Stimulated activated CD8-positive, alpha-beta memory T cell treated with anti-CD3 and anti-CD28 coated beads, Interleukin-4, amount 100 ng/mL, for 4 hours (primary cell): ENCODE results near the gene CDIP1.
"Not testable (repeated sequence)": the region's sequence is repeated elsewhere in the genome, so short reads cannot be mapped to it uniquely, and the experiment has no call there.

Experiments
- DNase-seq, 2 donors: peaks; one replicate each; pipeline ENCODE4 v3.0.0-alpha.2; 2020; ENCODE audit warnings: low read depth in 2 of 2, low spot score in 1 of 2

Gene CDIP1

DNA sequence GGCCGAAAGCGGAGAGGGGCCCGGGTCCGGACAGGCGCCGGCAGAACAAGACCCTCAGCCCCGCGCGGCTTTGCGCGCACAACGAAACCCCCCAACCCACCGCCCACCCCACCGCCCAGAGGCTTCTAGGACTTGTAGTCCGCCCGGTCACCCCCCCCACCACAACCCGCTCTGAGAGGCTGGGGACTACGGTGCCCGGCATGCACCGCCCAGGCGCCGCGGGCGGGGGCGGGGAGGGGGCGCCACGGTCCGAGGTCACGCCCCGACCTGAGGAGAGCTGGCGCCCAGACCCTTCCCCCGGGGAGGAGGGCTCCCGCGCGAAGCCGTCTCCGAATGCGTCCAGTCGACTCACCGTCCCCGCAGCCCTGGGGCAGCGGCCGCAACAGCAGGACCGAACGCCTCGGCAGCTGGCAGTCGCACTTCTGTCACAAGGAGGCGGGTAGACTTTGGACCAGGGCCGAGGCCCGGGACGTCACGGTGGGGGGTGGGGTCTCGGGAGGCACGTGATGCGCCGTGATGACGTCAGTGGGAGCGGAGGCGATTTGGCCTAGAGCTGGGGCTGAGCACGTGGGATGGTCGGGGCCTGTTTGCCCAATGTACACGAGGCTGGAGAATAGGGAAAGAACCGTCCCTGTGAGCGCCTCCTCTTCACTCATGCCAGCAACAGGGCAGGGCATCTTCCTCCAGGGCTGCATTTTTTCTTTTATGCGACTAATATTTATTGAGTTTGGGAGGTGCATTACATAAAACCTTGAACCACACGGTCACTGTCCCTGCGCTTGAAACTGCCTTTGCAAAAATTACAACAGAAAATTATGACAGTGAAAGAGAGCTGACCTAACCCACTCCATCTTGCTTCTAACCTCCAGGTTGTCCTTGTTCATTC, at the start of gene CDIP1:
TSS of gene CDIP1 (minus strand) at position 424 of the 886 bp plus-strand sequence. CDS start 24,643 bp downstream, outside the sequence.
- DNase-seq, result peak; percentile 95

DNA sequence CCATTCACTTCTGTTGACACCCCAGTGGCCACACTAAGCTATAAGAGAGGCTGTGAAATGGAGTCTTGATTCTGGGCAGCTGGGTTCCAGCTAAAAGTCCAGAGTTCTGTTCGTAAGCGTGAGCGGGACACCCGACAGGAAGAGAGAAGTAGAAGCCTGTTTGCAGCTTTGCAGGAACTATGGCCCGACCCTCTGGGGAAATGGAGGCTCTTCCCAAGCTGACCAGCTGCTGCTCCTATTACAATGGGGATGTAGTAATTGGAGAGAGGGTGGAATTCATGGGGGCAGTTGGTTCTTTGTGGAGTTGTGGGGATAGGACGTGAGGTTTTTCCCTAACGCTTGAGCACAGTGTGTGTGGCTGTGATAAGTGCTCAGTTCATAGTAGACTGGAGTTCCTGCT, 47.7 kb upstream of the CDIP1 start:
- no peak for DNase-seq

DNA sequence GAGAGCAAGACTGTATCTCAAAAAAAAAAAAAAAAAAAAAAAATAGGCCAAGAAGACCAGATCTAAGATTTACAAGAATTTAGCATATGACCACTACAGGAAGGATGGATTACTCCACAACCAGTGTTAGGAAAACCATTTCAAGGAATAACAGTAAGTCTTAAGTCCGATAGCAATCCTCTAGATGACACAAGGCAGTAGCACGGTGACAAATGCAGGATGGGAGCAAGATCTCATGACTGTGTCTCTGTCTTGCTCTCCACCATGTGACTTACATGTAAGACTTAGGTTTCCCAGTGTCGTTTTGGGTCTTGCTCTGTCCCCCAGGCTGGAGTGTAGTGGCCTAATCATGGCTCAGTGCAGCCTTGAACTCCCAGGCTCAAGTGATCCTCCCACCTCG, 45.3 kb upstream of the CDIP1 start:
- DNase-seq, result no peak

DNA sequence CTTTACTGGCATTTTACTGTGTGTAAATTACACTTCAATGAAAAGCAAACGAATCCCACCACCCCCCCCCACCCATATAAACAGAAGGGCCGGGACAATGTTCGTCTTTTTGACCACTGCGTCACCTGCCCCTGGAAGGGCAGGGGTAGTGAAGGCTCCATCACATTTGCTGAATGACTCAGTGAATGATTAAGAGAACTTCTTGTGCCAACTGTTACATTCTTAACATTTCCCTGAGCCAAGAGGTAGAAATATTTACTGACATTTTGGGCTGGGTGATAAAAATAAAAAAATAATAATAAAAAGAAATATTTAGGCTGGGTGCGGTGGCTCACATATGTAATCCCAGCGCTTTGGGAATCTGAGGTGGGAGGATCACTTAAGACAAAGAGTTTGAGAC, 41.7 kb upstream of the CDIP1 start:
- no peak for DNase-seq

DNA sequence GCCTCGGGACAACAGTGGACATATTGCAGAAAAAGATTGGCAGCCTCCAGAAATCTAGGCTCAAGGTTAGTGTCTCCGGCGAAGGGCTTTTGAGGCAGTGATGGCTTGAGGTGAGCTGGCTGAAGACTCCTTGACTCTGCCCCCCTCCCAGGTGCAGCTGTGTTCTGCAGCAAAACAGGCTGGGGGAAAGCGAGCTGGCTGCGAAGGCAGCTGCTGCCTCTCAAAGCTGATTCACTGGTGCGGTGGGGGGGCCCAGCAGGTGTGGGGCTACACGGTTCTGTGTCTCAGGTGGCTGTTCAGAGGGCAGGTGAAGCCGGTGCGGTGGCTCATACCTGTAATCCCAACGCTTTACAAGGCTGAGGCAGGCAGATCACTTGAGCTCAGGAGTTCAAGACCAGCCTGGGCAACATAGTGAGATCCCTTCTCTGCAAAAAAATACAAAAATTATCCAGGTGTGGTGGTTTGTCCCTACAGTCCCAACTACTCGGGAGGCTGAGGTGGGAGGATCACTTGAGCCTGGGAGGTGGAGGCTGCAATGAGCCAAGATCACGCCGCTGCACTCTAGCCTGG, 40.5 kb upstream of the CDIP1 start:
- no peak for DNase-seq

DNA sequence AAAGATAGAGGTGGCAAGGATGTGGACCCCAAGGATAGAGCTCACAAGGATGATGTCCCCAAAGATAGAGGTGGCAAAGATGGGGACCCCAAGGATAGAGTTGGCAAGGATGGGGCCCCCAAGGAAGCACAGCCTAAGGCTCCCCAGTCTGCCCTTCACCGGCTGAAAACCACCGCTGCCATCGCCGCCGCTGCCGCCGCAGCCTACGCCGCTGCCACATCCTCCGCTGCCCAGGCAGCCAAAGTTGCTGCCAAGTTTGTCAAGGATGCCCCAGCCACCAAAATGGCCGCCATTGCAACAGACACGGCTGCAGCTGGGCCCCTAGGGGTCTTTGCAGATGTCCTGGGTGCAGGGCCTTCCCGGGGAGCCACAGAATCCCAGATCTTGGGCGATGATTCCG, 37.4 kb upstream of the CDIP1 start:
- no peak for DNase-seq

DNA sequence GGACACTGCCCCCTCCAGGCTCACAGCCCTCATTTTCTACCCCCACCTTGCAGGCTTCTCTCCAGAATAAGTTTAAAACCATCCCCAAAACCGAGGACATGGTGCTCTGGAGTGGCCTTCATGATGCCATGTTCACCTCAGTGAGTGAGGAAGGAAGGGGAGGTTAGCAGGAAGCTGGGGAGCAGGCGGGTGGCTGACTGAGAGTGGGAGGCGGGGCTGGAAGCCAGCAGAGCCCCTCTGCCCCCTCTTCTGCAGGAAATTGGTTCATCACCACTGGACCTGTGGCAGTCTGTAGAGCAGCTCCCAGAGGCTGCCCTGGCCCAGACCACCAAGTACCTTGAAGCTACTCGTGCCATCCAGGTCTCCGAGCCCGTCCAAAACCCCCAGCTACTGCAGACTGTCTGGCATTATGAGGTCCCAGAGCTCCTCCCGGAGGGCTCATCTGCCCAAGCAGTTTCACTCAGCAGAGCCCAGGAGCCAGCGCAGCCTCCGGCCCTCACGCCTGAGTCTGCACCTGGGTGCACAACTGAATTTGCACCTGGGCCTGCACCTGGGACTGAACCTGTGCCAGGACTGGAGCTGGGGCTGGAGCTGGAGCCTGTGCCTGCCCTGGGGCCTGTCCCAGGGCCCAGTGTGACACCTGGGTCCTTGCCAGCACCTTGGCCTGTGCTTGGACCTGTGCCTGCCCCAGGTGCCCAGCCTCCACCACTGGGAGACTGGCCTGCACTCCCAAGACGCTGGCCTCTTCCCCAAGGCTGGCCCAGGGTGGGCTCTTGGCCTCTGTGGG, 36.5 kb upstream of the CDIP1 start:
- no peak for DNase-seq

DNA sequence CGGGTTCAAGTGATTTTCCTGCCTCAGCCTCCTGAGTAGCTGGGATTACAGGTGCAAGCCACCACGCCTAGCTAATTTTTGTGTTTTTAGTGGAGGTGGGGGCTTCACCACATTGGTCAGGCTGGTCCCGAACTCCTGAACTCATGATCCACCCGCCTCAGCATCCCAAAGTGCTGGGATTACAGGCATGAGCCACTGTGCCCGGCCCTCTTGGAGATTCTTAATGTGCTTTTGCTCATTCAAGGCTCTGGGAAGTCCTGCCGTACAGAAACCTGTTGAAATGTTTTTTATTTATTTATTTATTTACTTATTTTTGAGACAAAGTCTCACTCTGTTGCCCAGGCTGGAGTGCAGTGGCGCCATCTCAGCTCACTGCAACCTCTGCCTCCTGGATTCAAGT, 35.4 kb upstream of the CDIP1 start:
- DNase-seq, result not testable (repeated sequence)

DNA sequence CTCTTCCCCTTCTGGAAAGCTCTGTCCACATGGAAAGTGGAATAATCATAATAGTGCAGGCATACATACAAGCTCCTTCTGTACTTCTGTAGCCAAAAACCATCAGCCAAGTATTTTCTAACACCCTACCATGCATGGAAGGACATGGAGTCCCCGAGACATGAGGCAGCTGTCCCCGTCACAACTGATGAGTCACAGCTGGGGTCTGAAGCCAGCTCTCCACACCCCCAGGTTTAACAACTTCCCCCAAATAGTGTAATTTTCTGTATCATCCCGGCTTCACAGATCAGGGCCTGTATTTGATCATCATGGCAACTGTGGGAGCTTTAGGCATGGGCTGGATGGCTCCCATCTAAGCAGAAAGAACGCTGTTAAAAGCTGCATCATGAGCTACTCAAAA, 34.1 kb upstream of the CDIP1 start:
- DNase-seq, result no peak

DNA sequence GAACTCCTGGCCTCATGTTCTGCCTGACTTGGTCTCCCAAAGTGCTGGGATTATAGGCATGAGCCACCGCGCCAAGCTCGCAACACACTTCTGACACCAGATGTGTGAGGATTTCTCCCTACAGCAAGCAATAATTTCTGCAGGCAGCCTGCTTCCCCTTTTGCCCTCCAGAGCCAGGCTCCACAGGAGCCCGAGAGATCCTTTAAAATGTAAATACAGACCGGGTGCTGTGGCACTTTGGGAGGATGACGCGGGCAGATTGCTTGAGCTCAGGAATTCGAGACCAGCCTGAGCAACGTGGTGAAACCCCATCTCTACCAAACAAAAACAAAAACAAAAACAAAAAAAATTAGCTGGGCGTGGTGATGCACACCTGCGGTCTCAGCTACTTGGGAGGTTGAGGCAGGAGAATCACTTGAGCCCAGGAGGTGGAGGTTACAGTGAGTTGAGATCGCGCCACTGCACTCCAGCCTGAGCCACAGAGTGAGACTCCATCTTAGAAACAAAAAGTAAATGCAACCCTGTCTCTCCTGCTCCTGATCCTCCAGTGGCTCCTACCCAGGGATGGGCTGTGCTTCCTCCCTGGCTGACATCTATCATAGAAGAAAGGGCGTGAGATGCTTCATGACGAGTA, 32.2 kb upstream of the CDIP1 start:
- no peak for DNase-seq

DNA sequence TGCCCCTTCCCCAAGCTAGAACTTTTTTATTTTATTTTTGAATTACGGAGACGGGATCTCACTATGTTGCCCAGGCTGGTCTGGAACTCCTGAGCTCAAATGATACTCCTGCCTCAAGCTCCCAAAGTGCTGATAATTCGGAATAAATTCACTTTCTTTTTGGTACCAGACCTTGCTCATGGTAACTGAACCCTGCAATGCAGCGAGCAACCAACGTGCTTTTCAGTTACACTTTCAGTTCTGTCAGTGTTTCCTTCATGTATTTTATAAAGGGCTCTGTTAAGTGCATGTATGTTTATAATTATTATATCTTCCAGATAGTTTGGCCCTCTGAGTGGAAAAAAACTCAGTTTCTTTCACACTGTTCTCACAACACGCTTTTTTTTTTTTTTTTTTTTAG, 31.5 kb upstream of the CDIP1 start:
- DNase-seq, result no peak

DNA sequence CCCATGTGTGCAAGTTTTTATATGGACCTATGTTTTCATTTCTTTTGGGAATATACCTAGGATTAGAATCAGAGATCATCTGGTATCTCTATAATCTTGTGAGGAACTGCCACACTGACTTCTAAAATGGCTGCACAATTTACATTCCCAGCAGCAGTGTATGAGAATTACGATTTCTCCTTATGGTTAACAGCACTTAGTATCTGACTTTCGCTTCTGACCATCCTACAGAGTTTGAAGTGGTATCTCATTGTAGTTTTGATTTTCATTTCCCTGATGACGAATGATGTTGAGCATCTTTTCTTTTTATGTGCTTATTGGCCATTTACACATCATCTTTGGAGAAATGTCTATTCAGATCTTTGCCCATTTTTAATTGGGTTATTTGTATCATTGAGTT, 27.6 kb upstream of the CDIP1 start:
- no peak for DNase-seq

DNA sequence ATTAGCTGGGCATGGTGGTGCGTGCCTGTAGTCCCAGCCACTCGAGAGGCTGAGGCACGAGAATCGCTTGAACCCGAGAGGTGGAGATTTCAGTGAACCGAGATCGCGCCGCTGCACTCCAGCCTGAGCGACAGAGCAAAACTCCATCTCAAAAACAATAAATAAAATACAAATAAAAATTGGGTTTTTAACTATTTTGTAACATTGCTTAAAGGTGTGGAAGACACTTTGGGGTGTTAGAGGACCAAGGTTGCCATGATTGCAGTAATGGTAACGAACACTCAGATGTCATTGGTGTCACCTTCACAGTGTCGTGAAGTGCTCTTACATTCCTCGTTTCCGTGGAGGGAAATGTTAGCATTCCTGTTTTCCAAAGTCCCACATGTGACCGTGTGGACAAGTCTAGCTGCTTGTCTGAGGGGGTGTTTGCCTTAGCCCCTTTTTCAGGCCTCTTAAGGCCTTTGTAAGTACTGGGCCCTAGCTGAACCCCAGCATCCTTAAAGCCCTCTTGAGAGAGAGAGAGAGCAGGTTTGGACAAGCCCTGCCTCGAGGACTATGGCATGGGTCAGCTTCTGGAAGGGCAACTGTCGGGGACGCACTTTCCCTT, 26.2 kb upstream of the CDIP1 start:
- DNase-seq, result no peak

DNA sequence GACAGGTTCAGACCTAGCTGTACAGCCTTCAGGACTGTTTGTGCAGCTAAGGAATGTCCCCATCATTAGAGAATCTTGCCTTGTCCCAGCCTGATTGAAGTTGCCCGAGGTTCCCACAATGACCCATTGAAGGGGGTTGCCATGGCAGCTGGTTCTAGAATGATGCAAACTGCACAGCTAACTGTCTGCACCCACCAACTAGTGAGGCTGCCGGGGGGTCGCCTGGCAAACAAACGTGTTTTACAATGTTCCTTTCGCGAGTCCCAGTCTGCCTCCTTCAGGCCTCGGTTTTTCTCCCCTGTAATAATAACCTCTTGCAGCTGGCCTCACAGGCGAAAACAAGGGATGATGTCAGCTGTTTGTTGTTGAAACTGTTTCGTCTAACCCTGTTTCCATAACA, 23.0 kb upstream of the CDIP1 start:
- DNase-seq, result no peak

DNA sequence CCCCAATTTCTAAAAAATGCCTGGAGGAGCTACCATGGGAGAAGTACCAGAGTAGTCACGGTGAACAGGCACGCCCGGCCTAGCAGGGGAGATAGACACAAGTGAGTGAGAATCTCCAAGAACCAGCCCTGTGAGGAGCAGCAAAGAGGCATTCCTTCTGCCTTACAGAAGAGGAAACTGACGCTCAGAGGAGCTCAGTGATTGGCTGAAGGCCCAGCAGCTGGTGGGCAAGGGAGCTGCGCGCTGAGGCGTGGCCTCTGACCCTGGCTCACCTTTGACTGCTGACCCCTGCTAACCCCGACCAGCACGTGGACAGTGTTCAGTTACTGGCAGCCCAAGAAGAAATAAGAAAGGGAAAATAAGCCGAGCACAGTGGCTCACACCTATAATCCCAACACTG, 19.4 kb upstream of the CDIP1 start:
- no peak for DNase-seq

DNA sequence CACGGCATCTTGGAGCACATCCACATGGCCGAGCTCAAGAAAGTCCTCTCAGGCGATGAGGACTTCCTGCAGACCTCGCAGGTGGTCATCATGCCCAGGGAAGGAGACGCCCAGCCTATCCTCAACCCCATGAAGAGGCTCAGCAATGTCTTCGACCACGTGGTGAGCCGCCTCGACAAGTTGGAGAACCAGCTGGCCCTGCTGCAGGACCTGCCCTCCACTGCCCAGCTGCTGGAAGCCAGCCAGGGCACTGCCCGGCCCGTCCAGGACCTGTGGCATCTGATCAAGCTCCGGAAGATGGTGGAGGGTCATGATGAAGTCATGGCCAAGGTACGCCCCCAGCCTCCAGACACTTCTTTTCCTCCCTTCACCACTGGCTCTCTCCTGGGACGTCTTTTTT, 18.0 kb upstream of the CDIP1 start:
- no peak for DNase-seq

DNA sequence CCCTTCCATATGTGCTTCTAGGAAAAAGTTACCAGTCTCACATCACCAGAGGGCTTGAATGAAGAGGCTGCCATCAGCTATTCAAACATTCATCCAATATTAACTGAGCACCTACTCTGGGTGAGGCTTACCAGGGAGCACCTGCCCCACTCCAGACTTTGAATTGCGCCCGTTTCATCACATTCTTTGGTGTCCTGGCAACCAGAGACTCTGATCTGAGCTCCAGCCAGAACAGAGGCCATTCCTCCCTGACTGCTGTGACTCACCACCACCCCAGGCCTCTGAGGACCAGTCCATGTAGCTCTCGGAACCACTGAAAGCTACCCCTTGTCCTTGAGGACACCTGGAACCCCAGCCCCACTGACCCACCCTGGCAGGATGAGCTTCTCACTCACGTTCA, 17.5 kb upstream of the CDIP1 start, which contains the start of gene C16orf96:
TSS of gene C16orf96 (plus strand) at position 229 of the 400 bp plus-strand sequence. CDS start at position 379, 150 bp downstream.
- DNase-seq, result no peak

DNA sequence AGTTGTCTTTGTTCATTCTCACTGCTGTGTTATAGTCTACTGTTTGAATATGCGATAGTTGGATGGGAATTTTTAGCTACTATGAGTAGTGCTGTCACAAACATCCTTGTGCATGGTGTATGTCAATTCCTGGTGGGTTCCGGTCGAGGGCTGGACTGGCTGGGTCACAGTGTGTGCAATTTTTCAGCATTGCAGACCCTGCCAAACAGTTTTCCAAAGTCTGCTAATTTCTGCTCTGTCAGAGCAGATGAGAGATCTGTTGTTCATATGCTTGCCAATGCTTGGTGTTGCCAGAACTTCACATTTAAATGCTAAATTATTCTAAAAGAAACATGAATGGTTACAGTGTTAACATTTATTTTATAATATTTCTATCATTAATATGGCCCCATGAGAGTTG, 14.0 kb upstream of the CDIP1 start:
- no peak for DNase-seq

DNA sequence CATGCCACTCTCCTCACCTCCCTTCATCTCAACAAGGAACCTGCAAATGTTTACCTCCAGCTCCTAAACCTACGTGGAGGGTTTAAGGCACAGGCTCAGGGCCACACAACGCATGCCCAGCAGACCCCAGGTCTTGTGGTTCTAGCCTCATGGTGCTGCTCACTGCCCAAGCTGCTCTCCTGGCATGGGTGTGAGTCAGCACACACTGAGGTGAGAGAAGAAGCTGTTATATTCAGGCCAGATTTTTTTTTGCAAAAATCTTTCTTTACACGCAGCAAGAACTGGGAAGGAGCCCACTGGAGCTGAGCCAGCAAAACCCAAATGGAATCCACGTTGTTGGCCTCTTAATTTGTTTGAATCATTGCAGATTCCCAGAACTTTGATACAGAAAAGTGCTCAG, 12.0 kb upstream of the CDIP1 start:
- DNase-seq, result no peak

DNA sequence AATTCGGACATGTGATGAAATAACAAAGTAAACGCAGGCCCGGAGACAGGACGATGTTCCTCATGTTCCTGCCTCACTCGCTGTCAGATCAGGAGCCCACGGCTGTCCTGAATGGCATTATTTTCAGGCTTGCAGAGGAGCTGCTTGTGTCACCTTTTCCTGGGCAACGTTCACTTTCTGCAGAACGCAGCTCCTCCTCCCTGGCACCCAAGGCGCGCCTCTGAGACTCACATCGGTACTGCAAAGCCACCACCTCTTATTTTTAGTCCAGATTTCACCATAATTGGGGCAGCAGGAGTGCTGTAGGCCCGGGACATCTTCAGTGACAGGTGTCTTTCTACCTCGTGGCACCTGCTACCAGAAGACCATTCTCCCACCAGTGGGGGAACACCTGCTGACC, 9.6 kb upstream of the CDIP1 start:
- no peak for DNase-seq

DNA sequence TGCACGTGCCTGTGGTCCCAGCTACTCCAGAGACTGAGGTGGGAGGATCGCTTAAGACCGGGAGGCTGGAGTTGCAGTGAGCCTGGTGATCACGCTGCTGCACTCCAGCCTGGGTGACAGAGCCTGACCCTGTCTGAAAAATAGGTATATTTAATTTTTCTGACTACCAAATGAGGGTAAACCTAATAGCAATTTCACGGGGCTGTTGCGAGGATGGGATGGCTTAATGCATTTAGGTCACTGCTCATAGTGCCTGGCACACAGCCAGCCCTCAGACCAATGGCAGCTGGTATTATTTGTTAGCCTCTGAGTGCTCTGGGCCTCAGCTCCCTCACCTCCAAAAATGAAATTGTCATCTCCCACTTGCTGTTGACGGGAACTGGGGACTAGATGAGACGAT, 5.9 kb upstream of the CDIP1 start:
- DNase-seq, result no peak
